WERI-Rb-1 (cell line): ENCODE measurements around the gene CPEB1.

Experiments
- DNase-seq: peaks from one replicate; pipeline ENCODE4 v3.0.0-alpha.2; 2020
- H3K27ac ChIP-seq: fragments of 250-450 bp; sonication (Bioruptor Pico); 2 replicates; pipeline ENCODE4 v1.5.1; 2020; ENCODE audit warnings: mild to moderate bottlenecking, moderate library complexity
- H3K27me3 ChIP-seq: fragments of 250-450 bp; sonication (Bioruptor Pico); 2 replicates; pipeline ENCODE4 v1.5.1; 2021; ENCODE audit warnings: mild to moderate bottlenecking, low read depth, moderate library complexity; ENCODE audit not compliant: insufficient read depth, severe bottlenecking
- H3K36me3 ChIP-seq: fragments of 250-450 bp; sonication (Bioruptor Pico); 2 replicates; pipeline ENCODE4 v1.5.1; 2020; ENCODE audit warnings: mild to moderate bottlenecking, moderate library complexity
- H3K4me3 ChIP-seq: 2 replicates; pipeline ENCODE4 v1.5.1; 2011; ENCODE audit warnings: low read depth, mild to moderate bottlenecking, control low read depth, low read length
- H3K9me3 ChIP-seq: fragments of 250-450 bp; sonication (Bioruptor Pico); 2 replicates; pipeline ENCODE4 v1.5.1; 2021; ENCODE audit warnings: mild to moderate bottlenecking, moderate library complexity; ENCODE audit not compliant: severe bottlenecking
- TF ChIP-seq, protein P1 (sequence below): IDR thresholded peaks from 2 replicates; pipeline ENCODE4 v1.5.1; 2011; ENCODE audit warnings: low read depth, mild to moderate bottlenecking, control low read depth, inconsistent platforms, low read length

The CPEB1 gene

DNA sequence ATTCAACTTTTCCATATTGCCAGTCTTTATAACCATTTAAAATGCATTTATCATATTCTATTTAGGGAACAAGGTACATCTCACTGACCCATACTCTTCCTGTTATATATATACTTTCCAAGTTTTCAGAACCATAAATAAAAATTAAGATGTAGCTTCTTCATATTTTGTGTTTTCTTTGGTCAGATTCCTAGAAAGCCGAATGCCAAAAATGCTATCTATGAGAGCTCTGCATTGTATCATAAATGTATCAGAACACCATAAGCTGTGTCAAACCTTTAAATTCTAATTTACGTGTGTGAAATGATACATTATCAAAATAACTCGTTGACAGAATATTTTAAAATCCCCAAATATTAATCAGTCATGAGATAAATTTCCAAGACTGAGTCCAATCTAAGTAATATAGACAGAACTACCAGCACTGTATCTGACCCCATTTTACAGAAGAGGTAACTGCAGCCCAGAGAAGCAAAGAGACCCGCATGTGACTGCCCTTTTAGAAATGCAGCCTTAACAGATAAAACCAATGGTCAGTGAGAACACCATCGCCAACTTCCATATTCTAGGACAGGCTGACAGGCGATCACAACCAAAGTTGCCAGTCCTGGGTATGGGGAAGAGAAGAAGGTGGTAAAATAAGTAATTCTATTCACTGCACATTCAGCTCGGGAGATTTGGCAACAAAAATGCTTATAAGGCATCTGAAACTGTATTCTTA is 90.7 kb downstream of the CPEB1 start:
- Histone ChIP-seq H3K9me3 (no peaks in the 10 kb centered on the region), H3K36me3 (peaks cover 8% of the 10 kb centered on the region), H3K4me3 (no peak overlapping the region), H3K27ac (no peak overlapping the region), H3K27me3 (no peaks in the 10 kb centered on the region)
- TF ChIP-seq, protein P1, sequence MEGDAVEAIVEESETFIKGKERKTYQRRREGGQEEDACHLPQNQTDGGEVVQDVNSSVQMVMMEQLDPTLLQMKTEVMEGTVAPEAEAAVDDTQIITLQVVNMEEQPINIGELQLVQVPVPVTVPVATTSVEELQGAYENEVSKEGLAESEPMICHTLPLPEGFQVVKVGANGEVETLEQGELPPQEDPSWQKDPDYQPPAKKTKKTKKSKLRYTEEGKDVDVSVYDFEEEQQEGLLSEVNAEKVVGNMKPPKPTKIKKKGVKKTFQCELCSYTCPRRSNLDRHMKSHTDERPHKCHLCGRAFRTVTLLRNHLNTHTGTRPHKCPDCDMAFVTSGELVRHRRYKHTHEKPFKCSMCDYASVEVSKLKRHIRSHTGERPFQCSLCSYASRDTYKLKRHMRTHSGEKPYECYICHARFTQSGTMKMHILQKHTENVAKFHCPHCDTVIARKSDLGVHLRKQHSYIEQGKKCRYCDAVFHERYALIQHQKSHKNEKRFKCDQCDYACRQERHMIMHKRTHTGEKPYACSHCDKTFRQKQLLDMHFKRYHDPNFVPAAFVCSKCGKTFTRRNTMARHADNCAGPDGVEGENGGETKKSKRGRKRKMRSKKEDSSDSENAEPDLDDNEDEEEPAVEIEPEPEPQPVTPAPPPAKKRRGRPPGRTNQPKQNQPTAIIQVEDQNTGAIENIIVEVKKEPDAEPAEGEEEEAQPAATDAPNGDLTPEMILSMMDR: no peak
- no peak for DNase-seq

DNA sequence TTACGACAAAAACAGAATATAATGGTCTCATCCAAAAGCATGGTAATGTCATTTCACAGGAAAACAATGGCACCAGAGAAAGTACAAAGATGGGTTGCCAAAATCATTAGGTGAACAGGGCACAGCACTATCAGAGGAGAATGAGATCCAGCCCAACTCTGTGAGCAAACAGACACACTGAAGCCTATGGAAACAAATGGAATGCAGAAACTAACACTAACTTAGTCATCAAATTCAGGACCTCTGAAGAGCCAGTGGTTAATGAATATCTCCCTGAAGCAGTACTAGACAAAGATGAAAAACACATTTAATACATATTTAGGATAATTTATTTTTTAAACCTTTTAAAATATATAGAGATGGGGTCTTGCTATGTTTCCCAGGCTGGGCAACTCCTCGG is 92.3 kb downstream of the CPEB1 start:
- H3K4me3 ChIP-seq: no peak overlapping the region
- H3K27me3 ChIP-seq: no peaks in the 10 kb centered on the region
- TF ChIP-seq, protein P1: no peak
- H3K36me3 ChIP-seq: peaks cover 8% of the 10 kb centered on the region
- no peak for DNase-seq
- H3K9me3 ChIP-seq: no peaks in the 10 kb centered on the region
- no peak overlapping the region for H3K27ac ChIP-seq

DNA sequence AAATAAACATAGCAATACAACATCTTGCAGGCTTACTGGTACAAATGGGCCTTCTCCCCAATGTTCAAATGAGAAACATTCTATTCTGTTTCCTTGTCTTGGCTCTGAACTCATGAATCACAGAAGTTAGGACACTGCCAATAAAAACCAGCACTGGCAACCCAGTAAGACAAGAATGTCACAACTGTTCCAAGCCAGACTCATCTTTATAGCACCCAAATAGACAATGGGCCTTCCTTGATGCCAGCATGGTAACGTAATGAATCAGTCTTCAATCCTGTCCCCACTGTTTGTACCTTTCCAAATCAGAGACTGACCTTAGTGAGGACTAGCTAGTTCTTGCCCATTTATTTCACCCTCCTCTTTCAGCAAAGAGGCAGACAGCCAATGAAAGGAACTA is 92.8 kb downstream of the CPEB1 start:
- TF ChIP-seq, protein P1: no peak
- H3K9me3 ChIP-seq: no peaks in the 10 kb centered on the region
- DNase-seq: no peak
- no peak overlapping the region for H3K4me3 ChIP-seq
- no peaks in the 10 kb centered on the region for H3K27me3 ChIP-seq
- H3K36me3 ChIP-seq: peaks cover 8% of the 10 kb centered on the region
- no peak overlapping the region for H3K27ac ChIP-seq

- peaks cover 8% of the 10 kb centered on the region for H3K36me3 ChIP-seq
- H3K4me3 ChIP-seq: no peak overlapping the region
- no peak for DNase-seq
- H3K27me3 ChIP-seq: no peaks in the 10 kb centered on the region
- no peaks in the 10 kb centered on the region for H3K9me3 ChIP-seq
- TF ChIP-seq, protein P1: no peak
- H3K27ac ChIP-seq: no peak overlapping the region
These were observed 93.3 kb downstream of the CPEB1 start for GRCh38 chr15:82553846-82554245.

- Histone ChIP-seq H3K27ac (no peak overlapping the region), H3K9me3 (no peaks in the 10 kb centered on the region), H3K36me3 (peaks cover 13% of the 10 kb centered on the region), H3K27me3 (no peaks in the 10 kb centered on the region), H3K4me3 (no peak overlapping the region)
- TF ChIP-seq, protein P1: no peak
- DNase-seq: no peak
These were observed 94.3 kb downstream of the CPEB1 start for GRCh38 chr15:82552861-82553260.
